ENCODE measurements around the gene DNMT1. TPM values are rescaled to one million over a fixed set of nuclear protein-coding genes. Genes with fewer than 3 reads are reported as not detected.

DNMT1 gene
- total RNA-seq, 1 donor from 2014 or later = 354 TPM

- intact Hi-C loops (cut with micrococcal nuclease) = no loop called here
These were observed 79.2 kb downstream of the DNMT1 start for GRCh38 chr19:10115392-10116084.

- intact Hi-C loops (cut with micrococcal nuclease) = no loop called here
These were observed 79.9 kb downstream of the DNMT1 start for GRCh38 chr19:10114651-10115391.

GRCh38 chr19:10113964-10114650 lies 80.6 kb downstream of the DNMT1 start:
- intact Hi-C loops (cut with micrococcal nuclease) = loop anchor here (1.0 to 2.0 kb wide), 3 partner anchors 15 to 179 kb away; no protein-coding TSS in a partner anchor

GRCh38 chr19:10113592-10113963 lies 81.2 kb downstream of the DNMT1 start:
- intact Hi-C loops (cut with micrococcal nuclease) = loop anchor here (1.0 to 2.0 kb wide), 3 partner anchors 14 to 179 kb away; no protein-coding TSS in a partner anchor

GRCh38 chr19:10112895-10113591 lies 81.7 kb downstream of the DNMT1 start:
- intact Hi-C loops (cut with micrococcal nuclease) = loop anchor here (1.0 to 2.0 kb wide), 4 partner anchors 9 to 178 kb away; no protein-coding TSS in a partner anchor

GRCh38 chr19:10112037-10112761 lies 82.6 kb downstream of the DNMT1 start:
- intact Hi-C loops (cut with micrococcal nuclease) = loop anchor here (1.0 to 2.0 kb wide), 2 partner anchors 8 to 177 kb away; no protein-coding TSS in a partner anchor

- intact Hi-C loops (cut with micrococcal nuclease) = no loop called here
These were observed 83.3 kb downstream of the DNMT1 start, which contains the start of gene P2RY11 for GRCh38 chr19:10111405-10111811. Gene P2RY11 (plus strand): TSS chr19:10111693. CDS start chr19:10111722, 29 bp downstream.

- intact Hi-C loops (cut with micrococcal nuclease) = no loop called here
These were observed 83.8 kb downstream of the DNMT1 start for GRCh38 chr19:10110972-10111317.

GRCh38 chr19:10110076-10110971 lies 84.4 kb downstream of the DNMT1 start:
- intact Hi-C loops (cut with micrococcal nuclease) = no loop called here

- intact Hi-C loops (cut with micrococcal nuclease) = loop anchor here (5.0 to 10.0 kb wide), 7 partner anchors 88 to 1395 kb away; partner anchors contain the start of genes CDKN2D, KRI1, LDLR and MBD3L1
These were observed 85.2 kb downstream of the DNMT1 start for GRCh38 chr19:10109528-10109927.

GRCh38 chr19:10107817-10108367 lies 86.9 kb downstream of the DNMT1 start:
- intact Hi-C loops (cut with micrococcal nuclease) = loop anchor here (5.0 to 10.0 kb wide), 7 partner anchors 89 to 1397 kb away; partner anchors contain the start of genes CDKN2D, KRI1, LDLR and MBD3L1

GRCh38 chr19:10107254-10107653 lies 87.5 kb downstream of the DNMT1 start:
- intact Hi-C loops (cut with micrococcal nuclease) = loop anchor here (5.0 to 10.0 kb wide), 7 partner anchors 90 to 1398 kb away; partner anchors contain the start of genes CDKN2D, KRI1, LDLR and MBD3L1

- intact Hi-C loops (cut with micrococcal nuclease) = loop anchor here (1.0 to 10.0 kb wide), 9 partner anchors 13 to 1398 kb away; partner anchors contain the start of genes CDKN2D, EIF3G, KRI1 and LDLR
These were observed 88.4 kb downstream of the DNMT1 start, which contains the start of gene PPAN for GRCh38 chr19:10106100-10106936. Gene PPAN (plus strand): TSS chr19:10106362. CDS start chr19:10106395, 33 bp downstream.

- intact Hi-C loops (cut with micrococcal nuclease) = loop anchor here (1.0 to 10.0 kb wide), 9 partner anchors 14 to 1399 kb away; partner anchors contain the start of genes CDKN2D, EIF3G, KRI1 and LDLR
These were observed 89.1 kb downstream of the DNMT1 start for GRCh38 chr19:10105509-10106099.

- intact Hi-C loops (cut with micrococcal nuclease) = loop anchor here (1.0 to 10.0 kb wide), 10 partner anchors 7 to 1400 kb away; partner anchors contain the start of genes CDKN2D, KRI1, LDLR and MBD3L1
These were observed 89.9 kb downstream of the DNMT1 start for GRCh38 chr19:10104665-10105508.

GRCh38 chr19:10104130-10104513 lies 90.6 kb downstream of the DNMT1 start:
- intact Hi-C loops (cut with micrococcal nuclease) = loop anchor here (1.0 to 10.0 kb wide), 7 partner anchors 8 to 1401 kb away; partner anchors contain the start of genes LDLR, MBD3L1, PIN1 and ZNF558

Data from T-helper 1 cell treated with Interleukin-12 subunit alpha and Interleukin-12 subunit beta and Interleukin-4 antibody, amounts not matched to agents 30 ng/mL and 1 ng/mL, for 36 hours (primary cell).